Measurements from ENCODE around the gene NEURL1.

NEURL1 gene

DNA sequence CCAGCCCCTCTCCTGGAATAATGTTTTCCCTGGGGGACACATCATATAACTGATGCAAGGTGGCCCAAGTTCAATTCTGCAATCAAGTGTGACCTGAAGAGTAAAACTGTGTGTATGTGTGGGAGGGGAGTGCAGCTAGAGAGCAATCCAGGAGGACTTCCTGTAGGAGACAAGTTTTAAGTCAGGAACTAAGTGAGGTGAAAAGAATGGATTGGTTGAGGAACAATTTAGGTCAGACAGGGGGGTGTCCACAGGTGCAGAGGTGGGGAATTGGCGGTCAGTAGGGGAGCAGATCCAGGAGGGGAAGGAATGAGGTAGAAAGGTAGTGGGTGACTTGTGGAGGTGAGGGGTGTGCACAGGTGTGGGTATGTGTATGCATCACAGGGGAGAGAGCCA is 82.6 kb downstream of the NEURL1 start:
- H3K27ac ChIP-seq, result no peak overlapping the region
- H3K4me1 ChIP-seq, result no peaks in the 10 kb centered on the region

DNA sequence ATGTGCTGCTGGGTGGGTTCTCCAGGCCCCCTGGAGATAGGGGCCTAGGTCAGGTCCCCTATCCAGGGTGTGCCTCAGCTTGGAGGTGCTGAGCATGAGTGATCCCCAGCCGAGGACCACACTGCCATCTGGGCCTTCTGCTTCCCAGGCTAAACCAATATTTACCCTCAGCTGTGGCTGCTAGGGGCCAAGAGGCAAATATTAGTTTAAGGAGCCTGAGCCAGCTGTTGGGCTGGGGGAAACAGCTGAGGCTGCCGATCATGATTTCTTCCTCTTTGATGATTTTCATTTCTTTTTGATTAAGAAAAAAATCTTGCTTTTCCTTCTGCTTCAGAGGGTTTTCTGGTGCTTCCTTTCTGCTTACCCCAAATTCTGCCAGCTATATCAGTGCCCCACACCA is 83.4 kb downstream of the NEURL1 start:
- H3K27me3 ChIP-seq (ENCODE audit: control insufficient read depth, insufficient read depth, low read length), result no peaks in the 10 kb centered on the region
- TF ChIP-seq, protein P1, sequence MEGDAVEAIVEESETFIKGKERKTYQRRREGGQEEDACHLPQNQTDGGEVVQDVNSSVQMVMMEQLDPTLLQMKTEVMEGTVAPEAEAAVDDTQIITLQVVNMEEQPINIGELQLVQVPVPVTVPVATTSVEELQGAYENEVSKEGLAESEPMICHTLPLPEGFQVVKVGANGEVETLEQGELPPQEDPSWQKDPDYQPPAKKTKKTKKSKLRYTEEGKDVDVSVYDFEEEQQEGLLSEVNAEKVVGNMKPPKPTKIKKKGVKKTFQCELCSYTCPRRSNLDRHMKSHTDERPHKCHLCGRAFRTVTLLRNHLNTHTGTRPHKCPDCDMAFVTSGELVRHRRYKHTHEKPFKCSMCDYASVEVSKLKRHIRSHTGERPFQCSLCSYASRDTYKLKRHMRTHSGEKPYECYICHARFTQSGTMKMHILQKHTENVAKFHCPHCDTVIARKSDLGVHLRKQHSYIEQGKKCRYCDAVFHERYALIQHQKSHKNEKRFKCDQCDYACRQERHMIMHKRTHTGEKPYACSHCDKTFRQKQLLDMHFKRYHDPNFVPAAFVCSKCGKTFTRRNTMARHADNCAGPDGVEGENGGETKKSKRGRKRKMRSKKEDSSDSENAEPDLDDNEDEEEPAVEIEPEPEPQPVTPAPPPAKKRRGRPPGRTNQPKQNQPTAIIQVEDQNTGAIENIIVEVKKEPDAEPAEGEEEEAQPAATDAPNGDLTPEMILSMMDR (IDR thresholded peaks at IDR 0.05), result no peak
- no peak overlapping the region for H3K27ac ChIP-seq
- H3K4me2 ChIP-seq (ENCODE audit: low read length), result no peak overlapping the region
- no peaks in the 10 kb centered on the region for H3K4me1 ChIP-seq
- no peaks in the 10 kb centered on the region for H3K9me3 ChIP-seq (ENCODE audit: control insufficient read depth, low read length)
- no peaks in the 10 kb centered on the region for H3K36me3 ChIP-seq (ENCODE audit: control insufficient read depth, insufficient read depth, low read length)
- H3K79me2 ChIP-seq, result no peaks in the 10 kb centered on the region
- H3K4me3 ChIP-seq (ENCODE audit: low read depth, low read length), result no peak overlapping the region
- no peak overlapping the region for H3K9ac ChIP-seq
- H2AFZ ChIP-seq, result no peak overlapping the region

More for the DNA sequence above, 82.6 kb downstream of the NEURL1 start:
- TF ChIP-seq, protein P1 (IDR thresholded peaks at IDR 0.05), result no peak
- no peak overlapping the region for H3K9ac ChIP-seq
- H3K79me2 ChIP-seq, result no peaks in the 10 kb centered on the region
- H3K4me3 ChIP-seq (ENCODE audit: low read depth, low read length), result no peak overlapping the region
- no peak overlapping the region for H2AFZ ChIP-seq
- H3K36me3 ChIP-seq (ENCODE audit: control insufficient read depth, insufficient read depth, low read length), result no peaks in the 10 kb centered on the region
- H3K4me2 ChIP-seq (ENCODE audit: low read length), result no peak overlapping the region
- H3K9me3 ChIP-seq (ENCODE audit: control insufficient read depth, low read length), result no peaks in the 10 kb centered on the region
- no peaks in the 10 kb centered on the region for H3K27me3 ChIP-seq (ENCODE audit: control insufficient read depth, insufficient read depth, low read length)

GRCh38 chr10:103578782-103579382 is 85.4 kb downstream of the NEURL1 start:
- no peaks in the 10 kb centered on the region for H3K79me2 ChIP-seq
- H3K4me1 ChIP-seq, result no peaks in the 10 kb centered on the region
- H3K27me3 ChIP-seq (ENCODE audit: control insufficient read depth, insufficient read depth, low read length), result no peaks in the 10 kb centered on the region
- no peak overlapping the region for H3K27ac ChIP-seq
- TF ChIP-seq, protein P1 (IDR thresholded peaks at IDR 0.05), result no peak
- H3K4me2 ChIP-seq (ENCODE audit: low read length), result no peak overlapping the region
- no peak overlapping the region for H3K4me3 ChIP-seq (ENCODE audit: low read depth, low read length)
- no peaks in the 10 kb centered on the region for H3K9me3 ChIP-seq (ENCODE audit: control insufficient read depth, low read length)
- H3K9ac ChIP-seq, result no peak overlapping the region
- H2AFZ ChIP-seq, result no peak overlapping the region
- H3K36me3 ChIP-seq (ENCODE audit: control insufficient read depth, insufficient read depth, low read length), result no peaks in the 10 kb centered on the region

DNA sequence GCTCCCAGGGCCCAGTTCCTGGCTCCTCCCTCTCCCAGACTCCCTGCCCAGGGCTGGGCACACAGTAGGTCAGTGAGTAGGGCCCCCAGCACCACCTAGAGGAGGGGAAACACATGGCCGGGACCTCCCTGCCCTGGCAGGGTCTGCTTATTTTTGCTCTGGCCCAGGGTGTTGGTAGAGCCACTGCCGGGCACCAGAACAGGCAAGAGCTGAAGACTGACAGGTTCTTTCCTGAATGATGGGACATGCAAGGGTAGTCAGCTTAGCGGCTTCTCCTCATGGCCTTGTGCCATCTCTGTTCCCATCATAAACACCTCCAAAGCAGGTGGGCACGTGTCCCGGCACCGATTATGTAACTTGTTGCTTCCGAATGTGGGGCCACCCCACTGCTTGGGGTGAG is 86.5 kb downstream of the NEURL1 start:
- no peaks in the 10 kb centered on the region for H3K9me3 ChIP-seq (ENCODE audit: control insufficient read depth, low read length)
- no peaks in the 10 kb centered on the region for H3K27me3 ChIP-seq (ENCODE audit: control insufficient read depth, insufficient read depth, low read length)
- no peak overlapping the region for H3K4me2 ChIP-seq (ENCODE audit: low read length)
- H3K4me1 ChIP-seq, result no peaks in the 10 kb centered on the region
- H3K79me2 ChIP-seq, result no peaks in the 10 kb centered on the region
- no peaks in the 10 kb centered on the region for H3K36me3 ChIP-seq (ENCODE audit: control insufficient read depth, insufficient read depth, low read length)
- no peak overlapping the region for H3K27ac ChIP-seq
- TF ChIP-seq, protein P1 (IDR thresholded peaks at IDR 0.05), result no peak
- H3K4me3 ChIP-seq (ENCODE audit: low read depth, low read length), result no peak overlapping the region
- H3K9ac ChIP-seq, result no peak overlapping the region
- no peak overlapping the region for H2AFZ ChIP-seq

DNA sequence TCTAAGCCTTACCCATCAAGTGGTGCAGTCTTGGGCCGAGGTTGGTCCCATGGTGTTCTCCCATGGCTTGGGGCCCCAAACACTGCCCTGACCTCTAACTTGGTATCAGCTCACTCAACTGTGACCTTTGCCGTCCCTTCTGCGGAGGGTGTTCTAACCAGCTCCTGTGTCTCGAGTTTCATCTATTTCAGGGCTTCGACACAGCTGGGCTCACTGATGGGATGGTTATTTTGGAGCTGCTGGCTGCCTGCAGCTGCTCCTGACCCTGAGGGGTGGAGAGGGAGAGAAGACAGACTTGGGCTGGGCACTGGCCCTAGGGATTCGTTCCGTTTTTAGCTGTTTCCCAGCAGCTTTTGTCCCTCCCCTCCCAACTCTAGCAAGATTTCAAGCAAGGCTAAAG is 86.9 kb downstream of the NEURL1 start:
- H3K27ac ChIP-seq, result no peak overlapping the region
- H3K9ac ChIP-seq, result no peak overlapping the region
- H3K79me2 ChIP-seq, result no peaks in the 10 kb centered on the region
- TF ChIP-seq, protein P1 (IDR thresholded peaks at IDR 0.05), result no peak
- H3K4me3 ChIP-seq (ENCODE audit: low read depth, low read length), result no peak overlapping the region
- no peak overlapping the region for H3K4me2 ChIP-seq (ENCODE audit: low read length)
- no peaks in the 10 kb centered on the region for H3K9me3 ChIP-seq (ENCODE audit: control insufficient read depth, low read length)
- no peaks in the 10 kb centered on the region for H3K27me3 ChIP-seq (ENCODE audit: control insufficient read depth, insufficient read depth, low read length)
- H2AFZ ChIP-seq, result no peak overlapping the region
- no peaks in the 10 kb centered on the region for H3K4me1 ChIP-seq
- no peaks in the 10 kb centered on the region for H3K36me3 ChIP-seq (ENCODE audit: control insufficient read depth, insufficient read depth, low read length)

All from parathyroid adenoma (tissue), 2 donors.